ENCODE measurements around the gene FLVCR1. TPM values are rescaled to one million over a fixed set of nuclear protein-coding genes. Genes with fewer than 3 reads are reported as not detected.
"Not testable (repeated sequence)": the region's sequence is repeated elsewhere in the genome, so short reads cannot be mapped to it uniquely, and the experiment has no call there.

The FLVCR1 gene
- total and polyA plus RNA-seq, 9 of the 15 experiments (the other 6 are each of a cell fraction or from before 2014, with no cell fraction given) = 5.2 to 18.0 (median 12.5) TPM

GRCh38 chr1:212903664-212904063 lies 45.6 kb downstream of the FLVCR1 start (continued):
- TF ChIP-seq UBTF (IDR thresholded peaks at IDR 0.05; ENCODE audit: borderline replicate concordance in 1 of 2, low read depth in 2 of 2, low read length in 2 of 2) = no peak

- WGBS (ENCODE audit: insufficient coverage, low coverage, missing lambda C conversion rate) = 66% methylated on average over 12 of the region's 12 CpGs
These were observed 50.0 kb downstream of the FLVCR1 start for GRCh38 chr1:212908071-212908470.

More at GRCh38 chr1:212908071-212908470, 50.0 kb downstream of the FLVCR1 start:
- ATAC-seq; H4K20me1 ChIP-seq (replicated peaks; ENCODE audit: control insufficient read depth, insufficient read depth, low read length); H3K79me2 ChIP-seq (ENCODE audit: control insufficient read depth, insufficient read depth, low read length); POLR2A ChIA-PET; H3K9ac ChIP-seq (ENCODE audit: insufficient read depth in 1 of 2, low read depth in 2 of 2, low read length in 2 of 2); H3K27me3 ChIP-seq (ENCODE audit: control insufficient read depth in 2 of 2, insufficient read depth in 2 of 2, low read length in 2 of 2); CTCF ChIA-PET (ENCODE audit: low intra/inter-chr PET ratio); H3K9me1 ChIP-seq (ENCODE audit: control insufficient read depth, insufficient read depth, low read length); intact Hi-C loops (cut with micrococcal nuclease); H3K4me3 ChIP-seq; H3K4me1 ChIP-seq (replicated peaks in 1 of 2; ENCODE audit: control insufficient read depth in 2 of 2, insufficient read depth in 2 of 2, low read length in 2 of 2); H3K4me2 ChIP-seq (ENCODE audit: insufficient read depth, low read length); H3K36me3 ChIP-seq (ENCODE audit: control insufficient read depth, insufficient read depth, low read length); DNase-seq (ENCODE audit: extremely low read depth in 1 of 4, low spot score in 3 of 4); BruUV-seq (replicated peaks); H3K9me3 ChIP-seq (replicated peaks; ENCODE audit: control insufficient read depth, insufficient read depth, low read depth, low read length); in situ Hi-C loops (cut with MboI); FAIRE-seq; H3K27ac ChIP-seq (ENCODE audit: extremely low read depth, low read depth, low read length); H2AFZ ChIP-seq (ENCODE audit: low read depth, low read length): not testable (repeated sequence)
